ENCODE results near the gene PAFAH1B1.
"Not testable (repeated sequence)": the region's sequence is repeated elsewhere in the genome, so short reads cannot be mapped to it uniquely, and the experiment has no call there.

PAFAH1B1 gene

DNA sequence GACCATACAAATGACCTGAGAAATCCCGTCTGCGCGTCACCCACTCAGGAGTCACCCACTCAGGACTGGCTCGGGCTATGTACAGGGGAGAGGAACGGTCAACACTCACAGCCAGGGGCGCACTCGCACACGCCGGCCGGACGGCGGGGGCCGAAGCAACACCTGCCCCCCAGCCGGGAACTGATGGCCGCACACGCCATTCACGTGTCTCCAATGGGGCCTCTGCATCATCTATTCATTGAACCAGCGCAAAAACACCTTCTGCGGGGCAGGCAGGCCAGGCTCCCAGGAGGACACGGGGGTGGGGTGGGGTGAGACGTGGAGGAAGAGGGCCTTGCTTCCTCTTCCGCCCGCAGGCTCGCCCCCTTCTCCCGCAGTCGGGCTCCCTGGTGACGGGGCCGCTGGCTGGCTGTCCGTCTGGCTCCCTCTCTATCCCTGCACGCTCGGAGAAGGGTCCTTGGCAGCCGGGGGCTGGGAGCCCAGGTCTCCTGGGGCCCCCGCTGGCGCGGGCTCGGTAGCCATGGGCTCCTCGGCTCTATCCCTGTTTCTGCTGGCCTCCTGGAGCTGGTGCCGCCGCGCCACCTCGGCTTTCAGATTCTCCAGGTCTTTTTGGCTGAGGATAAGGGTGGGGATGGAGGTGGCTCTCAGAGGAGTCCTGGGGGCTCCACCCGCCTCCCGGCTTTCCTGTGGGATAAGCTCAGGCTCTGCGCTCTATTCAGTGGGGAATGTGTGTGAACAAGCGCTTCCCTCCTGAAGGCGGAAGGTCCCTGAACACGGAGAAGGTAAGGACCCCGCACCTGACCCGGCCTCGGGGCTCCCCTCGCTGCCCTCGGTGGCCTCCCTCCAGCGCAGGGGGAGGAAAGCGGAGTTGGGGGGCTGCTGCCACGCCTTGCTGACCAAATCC lies 97.0 kb downstream of the PAFAH1B1 start:
- no peak for DNase-seq

DNA sequence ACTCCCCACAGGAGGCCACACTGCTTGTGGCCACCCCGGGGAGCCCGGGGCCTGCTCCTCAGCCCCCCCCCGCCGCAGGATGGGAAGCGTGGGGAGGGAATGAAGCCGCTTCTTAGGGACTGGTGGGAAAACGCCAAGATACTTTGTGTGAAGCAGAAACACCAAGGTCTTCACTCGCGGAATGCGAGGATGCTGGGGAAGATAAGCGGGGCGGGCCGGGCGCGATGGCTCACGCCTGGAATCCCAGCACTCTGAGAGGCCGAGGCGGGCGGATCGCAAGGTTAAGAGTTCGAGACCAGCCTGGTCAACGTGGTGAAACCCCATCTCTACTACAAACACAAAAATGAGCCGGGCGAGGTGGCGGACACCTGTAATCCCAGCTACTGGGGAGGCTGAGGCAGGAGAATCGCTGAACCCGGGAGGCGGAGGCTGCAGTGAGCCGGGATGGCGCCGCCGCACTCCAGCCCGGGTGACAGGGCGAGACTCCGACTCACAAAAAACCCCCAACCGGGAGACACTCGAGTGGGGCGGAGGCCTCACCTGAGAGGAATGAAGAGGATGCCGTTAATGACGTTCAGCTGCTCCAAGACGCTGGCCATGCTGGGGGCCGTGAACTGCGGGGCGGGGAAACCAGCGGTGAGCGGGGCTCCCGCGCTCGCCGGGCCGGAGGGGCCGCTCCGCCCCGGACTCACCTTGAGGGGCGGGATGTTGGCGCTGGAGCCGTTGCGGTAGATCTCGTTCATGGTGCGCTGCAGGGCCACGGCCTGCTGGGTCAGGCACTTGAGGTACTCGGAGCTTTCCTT lies 97.8 kb downstream of the PAFAH1B1 start:
- no peak for DNase-seq

GRCh38 chr17:2691965-2692780 lies 98.7 kb downstream of the PAFAH1B1 start:
- DNase-seq, result no peak

- DNase-seq, result no peak
Observed at GRCh38 chr17:2692781-2693135, 99.3 kb downstream of the PAFAH1B1 start.

DNA sequence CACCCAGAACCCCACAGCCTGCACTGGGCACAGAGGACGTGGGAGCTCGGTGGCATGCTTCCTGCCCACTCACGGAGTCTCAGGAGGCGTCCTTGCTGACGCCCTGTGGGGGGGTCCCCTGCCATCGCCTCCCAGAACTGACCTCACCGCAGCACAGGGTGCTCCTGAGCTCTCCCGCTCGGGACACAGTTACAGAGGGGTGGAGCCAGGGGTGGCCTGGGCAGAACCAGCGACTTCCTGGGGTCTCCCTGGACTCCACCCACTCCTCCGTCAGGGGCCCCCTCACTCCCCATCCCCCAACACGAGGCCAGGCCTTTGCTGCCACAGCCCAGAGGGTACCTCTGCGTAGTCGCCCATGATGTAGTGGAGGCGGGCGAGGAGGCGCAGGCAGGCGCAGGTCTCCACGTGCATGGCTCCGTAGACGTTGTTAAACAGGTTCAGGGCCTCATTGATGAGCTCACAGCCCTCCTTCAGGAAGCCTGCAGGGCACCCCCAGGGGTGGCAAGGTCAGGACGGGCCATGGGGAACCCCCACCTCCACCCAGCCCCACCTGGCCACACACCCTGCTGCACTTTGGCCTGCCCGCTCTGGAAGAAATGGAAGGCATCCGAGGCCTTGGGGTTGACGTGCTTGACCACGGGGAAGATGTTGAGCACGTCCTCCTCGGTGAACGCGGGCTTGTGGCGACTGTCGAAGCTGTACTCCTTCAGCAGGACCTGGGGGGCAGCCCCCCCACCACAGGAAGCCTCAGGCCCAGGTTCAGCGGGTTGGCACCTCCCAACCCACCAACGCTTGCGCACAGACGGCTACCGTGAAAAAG lies 100.3 kb downstream of the PAFAH1B1 start:
- no peak for DNase-seq

DNA sequence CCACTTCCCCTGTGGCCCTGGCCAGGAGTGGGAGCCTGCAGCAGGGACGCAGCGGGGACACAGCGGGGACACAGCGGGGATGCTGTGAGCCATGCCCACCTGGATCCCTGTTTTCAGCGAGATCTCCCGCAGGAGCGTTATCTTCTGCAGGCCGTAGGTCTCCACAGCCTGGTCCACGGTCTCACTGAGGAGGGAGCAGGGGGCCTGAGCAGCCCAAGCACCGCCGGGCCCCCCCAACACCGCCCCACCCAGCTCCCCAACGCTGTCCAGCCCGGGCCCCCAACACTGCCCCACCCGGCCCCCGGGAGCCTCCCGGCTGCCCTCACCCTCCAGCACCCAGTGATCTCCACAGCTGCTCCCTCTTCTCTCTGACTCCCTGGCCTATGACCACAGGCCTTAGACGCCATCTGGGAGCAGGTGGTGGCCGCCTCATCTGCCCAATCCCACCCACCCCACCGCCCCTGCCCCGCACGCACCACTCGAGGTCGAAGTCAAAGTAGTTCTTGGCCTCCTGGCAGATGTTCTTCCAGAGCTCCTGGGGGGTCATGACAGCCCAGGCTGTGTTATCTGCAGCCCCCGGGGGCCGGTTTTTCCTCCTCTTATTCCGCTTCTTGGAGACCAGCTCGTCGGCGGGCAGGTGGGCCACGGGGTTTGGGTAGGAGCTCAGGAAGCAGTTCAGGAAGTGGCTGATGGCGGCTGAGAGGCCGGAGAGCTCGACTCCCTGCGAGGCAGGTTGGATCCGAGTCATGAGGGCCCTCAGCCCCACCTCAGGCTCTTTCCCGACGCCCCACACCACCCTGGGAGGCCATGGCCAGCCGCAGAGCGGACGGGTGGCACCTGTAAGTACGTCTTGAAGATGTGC lies 101.2 kb downstream of the PAFAH1B1 start:
- no peak for DNase-seq

DNA sequence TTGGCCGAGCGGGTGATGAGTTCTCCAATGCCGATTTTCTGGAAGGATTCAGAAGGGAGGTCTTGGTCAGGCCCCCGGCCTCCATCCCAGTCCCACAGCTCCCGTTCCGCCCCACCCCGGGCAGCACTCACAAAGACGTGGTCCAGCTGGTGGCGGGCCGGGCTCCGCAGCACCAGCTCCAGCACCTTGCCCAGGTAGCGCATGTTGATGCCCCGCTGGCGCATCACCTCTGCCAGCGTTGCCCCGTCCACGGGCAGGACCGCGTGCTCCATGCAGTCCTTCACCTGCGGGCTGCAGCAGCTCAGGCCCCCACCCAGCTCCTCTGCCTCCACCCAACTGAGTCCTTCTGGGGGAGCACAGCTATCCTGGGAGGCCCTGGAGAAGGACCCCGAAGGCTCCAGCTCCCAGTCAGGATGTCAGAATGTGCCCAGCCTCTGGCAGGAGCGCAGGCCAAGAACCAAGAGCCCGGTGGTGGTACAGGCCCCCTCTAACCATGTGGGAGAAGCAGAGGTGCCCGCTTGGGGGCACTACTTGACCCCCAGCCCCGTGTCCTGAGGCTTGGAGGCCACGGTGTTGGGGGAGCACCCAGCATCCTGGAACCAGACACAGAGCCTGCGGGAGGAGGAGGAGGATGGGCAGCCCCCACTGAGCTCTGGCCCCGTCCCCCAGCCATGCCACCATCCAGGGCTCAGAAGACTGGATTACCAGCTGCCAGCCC lies 101.9 kb downstream of the PAFAH1B1 start:
- DNase-seq, result no peak

DNA sequence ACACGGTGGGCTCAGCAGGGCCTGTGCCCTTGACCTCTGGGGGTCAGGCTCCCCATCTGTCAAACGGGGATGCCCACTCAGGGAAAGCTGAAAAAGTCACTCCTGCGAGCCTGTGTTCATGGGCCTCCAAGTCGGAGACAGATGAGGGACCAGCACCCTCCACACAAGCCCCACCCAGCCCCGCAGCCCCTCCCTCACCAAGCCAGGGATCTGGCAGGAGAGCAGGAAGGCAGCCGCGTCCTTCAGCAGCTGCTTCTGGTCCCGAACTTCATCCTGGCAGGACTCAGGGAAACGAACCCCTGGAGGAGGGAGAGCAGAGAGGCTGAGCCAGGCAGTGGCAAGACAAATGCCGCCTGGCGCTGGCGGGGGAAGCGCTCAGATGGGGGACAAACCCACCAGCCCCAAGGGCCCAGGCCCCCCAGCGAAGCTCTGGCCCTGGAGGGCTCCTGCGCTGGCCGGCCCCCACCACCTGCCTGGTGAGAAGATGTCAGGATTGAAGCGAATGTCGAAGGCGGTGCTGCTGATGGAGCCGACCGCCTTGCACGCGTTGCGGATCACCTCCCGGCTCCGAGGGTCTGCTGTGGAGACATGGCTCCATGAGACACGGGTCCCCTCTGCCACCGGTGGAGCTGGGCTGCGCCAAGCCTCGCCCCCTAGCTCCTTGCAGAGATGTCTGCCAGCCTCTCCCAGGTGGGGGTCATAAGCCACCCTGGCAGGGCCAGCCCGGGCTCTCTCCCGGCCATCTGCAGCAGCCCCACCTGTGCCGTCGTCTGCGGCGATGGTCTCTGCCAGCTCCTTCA lies 102.7 kb downstream of the PAFAH1B1 start:
- DNase-seq, result no peak

DNA sequence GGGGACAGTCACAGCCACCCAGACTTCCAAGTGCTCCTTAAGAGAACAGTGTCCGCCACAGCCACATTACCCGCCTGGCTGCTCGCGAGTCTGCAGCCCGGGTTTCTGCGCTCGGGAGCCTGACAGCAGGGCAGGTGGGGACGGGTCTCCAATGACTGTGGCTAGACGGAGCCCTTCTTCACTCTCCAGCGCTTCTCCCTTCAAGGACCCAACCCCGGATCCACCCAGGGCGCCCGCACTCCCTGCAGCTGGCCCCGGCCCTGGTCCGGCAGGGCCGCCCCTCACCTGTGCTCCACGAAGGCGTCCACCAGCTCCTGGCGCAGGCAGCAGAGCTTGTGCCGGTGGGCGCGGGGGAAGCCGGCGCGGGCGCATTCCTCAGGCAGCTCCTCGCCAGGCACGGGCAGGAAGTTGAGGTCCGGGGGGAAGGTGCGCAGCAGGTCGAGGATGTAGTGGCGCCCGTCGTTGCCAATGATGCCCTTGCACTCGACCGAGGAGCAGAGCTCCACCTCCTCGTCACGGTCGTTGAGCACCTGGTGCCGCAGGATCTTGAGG lies 104.2 kb downstream of the PAFAH1B1 start:
- no peak for DNase-seq

DNA sequence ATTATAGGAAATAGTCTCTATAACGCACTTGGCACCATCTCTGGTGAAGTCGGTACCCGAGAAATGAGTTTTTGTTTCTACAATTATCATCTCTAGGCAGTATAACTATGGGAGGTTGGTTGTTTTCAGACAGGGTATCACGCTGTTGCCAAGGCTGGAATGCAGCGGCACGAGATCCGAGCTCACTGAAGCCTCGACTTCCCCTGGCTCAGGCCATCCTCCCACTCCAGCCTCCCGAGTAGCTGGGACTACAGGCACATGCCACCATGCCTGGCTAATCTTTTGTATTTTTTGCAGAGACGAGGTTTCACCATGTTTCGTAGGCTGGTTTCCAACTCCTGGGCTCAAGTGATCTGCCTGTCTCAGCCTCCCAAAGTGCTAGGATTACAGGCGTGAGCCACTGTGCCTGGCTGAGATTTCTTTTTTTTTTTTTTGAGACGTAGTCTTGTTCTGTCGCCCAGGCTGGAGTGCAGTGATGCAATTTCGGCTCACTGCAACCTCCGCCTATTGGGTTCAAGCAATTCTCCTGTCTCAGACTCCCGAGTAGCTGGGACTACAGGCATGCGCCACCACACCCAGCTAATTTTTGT lies 105.9 kb downstream of the PAFAH1B1 start:
- not testable (repeated sequence) for DNase-seq

DNA sequence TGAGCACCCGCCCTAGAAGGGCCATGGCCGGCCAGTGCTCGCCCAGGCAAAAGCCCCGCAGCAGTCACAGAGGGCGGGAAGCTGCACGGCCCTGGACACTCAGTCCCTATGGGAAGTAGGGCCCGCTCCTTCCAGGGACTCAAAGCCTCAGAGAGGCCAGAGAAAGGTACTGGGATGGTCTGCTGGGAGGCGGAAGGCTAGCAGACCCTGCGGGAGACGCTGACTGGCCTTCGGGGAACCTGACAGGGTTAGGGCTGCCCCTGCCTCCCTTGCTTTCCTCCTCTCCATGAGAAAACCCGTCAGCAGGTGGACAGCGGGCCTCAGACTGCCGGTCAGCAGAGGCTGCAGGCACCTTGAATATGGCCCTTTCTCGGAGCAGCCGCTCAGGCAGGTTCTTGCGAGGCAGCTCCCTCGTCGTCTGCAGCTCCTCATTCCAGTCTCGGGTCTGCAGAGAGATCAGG lies 106.6 kb downstream of the PAFAH1B1 start:
- no peak for DNase-seq

DNA sequence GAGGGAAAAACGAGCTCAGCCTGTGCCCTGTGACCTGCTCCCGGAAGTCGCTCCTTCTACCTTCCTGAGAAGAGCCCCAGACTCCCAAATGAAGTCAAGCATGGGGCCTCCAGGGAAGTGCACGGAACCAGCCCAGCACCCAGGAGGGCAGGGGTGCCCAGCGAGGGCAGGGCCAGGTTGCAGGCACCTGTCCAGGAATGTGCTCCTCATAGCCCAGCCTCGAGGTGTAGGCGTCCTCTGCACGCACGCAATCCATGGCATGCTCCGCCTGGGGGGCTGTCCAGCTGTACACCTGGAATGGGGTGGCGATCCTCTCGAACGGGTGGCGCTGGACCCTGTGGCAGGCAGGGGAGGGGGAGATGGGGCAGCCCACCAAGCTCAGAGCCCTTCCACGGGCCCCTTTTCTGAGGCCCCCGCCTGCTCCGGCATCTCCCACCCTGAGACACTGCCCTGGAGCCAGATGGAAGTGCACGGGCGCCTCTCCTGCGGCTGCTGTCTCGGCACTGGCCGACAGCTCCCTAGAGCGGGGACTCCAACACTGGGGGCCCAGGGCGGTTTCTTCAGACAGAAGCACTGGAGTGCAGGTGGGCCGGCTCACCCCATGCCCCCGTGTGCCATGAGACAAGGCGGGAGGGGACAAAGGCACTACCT lies 107.2 kb downstream of the PAFAH1B1 start:
- DNase-seq, result no peak

DNA sequence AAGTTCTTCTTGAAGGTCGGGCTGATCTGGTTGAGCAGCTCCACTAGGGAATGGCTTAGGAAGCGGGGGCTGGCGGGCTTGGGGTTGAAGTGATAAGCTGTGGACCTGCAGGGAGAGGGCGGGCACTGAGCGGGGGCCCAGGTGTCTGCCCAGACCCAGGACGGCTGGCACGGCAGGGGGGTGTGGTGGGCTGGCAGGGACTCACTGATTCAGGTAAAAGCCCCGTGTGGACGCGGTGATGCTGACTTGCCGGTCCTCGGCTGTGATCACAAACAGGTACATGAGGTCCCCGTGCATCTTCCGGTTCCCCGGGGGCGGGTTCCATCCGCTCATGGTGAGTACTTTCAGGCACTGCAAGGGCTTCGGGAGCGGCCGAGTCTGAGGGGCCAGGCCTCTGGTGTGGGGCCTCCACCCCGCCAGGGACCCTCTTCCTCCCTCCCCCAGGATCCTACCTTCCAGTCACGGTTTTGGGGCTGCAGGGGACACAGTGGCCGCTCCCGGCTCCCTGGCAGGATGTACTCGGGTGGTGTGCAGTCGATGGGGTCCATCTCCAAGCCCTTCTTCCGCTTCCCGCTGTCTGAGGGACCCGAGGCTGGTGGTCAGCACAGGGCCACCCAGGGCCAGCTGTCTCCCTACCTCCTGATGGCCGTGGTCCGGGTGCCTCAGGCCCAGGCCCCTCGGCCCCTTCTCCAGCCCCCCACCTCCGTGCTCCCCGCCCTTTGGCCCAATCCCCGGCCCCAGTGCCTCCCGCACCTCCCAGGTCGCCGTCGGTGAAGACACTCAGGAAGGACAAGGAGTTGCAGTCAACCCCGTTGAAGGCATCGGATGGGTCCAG lies 107.9 kb downstream of the PAFAH1B1 start:
- DNase-seq, result no peak

- DNase-seq, result no peak
Observed at GRCh38 chr17:2701996-2702741, 108.7 kb downstream of the PAFAH1B1 start.

DNA sequence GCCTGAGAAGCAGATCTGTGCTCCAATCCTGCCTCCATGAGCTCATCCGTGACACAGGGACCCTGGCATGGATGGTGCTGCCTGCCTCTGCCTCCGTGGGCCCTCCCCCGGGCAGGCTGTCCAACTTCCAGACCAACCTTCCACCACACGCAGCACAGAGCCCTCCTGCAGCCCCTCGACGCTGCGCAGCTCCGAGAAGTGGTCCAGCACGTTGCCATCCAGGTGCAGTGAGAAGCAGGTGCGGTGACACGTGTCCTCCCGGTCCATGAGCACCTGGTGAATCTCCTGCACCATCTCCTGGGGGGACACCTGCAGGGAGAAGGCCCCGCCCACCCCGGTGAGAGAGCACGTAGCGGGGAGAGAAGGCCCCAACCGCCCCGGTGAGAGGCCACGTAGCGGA lies 109.7 kb downstream of the PAFAH1B1 start:
- DNase-seq, result no peak

- DNase-seq, result no peak
Observed at GRCh38 chr17:2703606-2704005, 110.2 kb downstream of the PAFAH1B1 start.
